Bronchial epithelial cell (primary cell): ENCODE data around the gene STUB1. TPM values are rescaled to one million over a fixed set of nuclear protein-coding genes. Genes with fewer than 3 reads are reported as not detected.

Experiments
- DNase-seq: peaks from one replicate; pipeline ENCODE4 v3.0.0-alpha.2; 2010; ENCODE audit warnings: low read depth
- FAIRE-seq: peaks from 2 replicates; lab custom pipeline; 2011; peaks lifted over from hg19 to GRCh38; lab: Jason Lieb, UNC
- H3K27me3 ChIP-seq: 2 replicates; pipeline ENCODE4 v1.5.1; 2011; ENCODE audit warnings: low read length; ENCODE audit not compliant: control insufficient read depth, insufficient read depth
- H3K36me3 ChIP-seq: 2 replicates; pipeline ENCODE4 v1.5.1; 2011; ENCODE audit warnings: low read length; ENCODE audit not compliant: control insufficient read depth, insufficient read depth
- H3K4me3 ChIP-seq: 2 replicates; pipeline ENCODE4 v1.5.1; 2011; ENCODE audit warnings: mild to moderate bottlenecking, low read depth, low read length, control low read depth
- CTCF ChIP-seq: IDR thresholded peaks from 2 replicates; pipeline ENCODE4 v1.5.1; 2011; ENCODE audit warnings: mild to moderate bottlenecking, moderate library complexity, low read length, control low read depth, inconsistent platforms; ENCODE audit not compliant: insufficient read depth, severe bottlenecking
- total RNA-seq: library from RNA; depleted of rRNA; stranded (reverse); fragments of >200 nt; gene quantifications from 2 replicates; pipeline ENCODE4 v1.2.1, GENCODE V29; 2014

STUB1 gene
- total RNA-seq, 1 donor from 2014 or later, result 204 TPM

DNA sequence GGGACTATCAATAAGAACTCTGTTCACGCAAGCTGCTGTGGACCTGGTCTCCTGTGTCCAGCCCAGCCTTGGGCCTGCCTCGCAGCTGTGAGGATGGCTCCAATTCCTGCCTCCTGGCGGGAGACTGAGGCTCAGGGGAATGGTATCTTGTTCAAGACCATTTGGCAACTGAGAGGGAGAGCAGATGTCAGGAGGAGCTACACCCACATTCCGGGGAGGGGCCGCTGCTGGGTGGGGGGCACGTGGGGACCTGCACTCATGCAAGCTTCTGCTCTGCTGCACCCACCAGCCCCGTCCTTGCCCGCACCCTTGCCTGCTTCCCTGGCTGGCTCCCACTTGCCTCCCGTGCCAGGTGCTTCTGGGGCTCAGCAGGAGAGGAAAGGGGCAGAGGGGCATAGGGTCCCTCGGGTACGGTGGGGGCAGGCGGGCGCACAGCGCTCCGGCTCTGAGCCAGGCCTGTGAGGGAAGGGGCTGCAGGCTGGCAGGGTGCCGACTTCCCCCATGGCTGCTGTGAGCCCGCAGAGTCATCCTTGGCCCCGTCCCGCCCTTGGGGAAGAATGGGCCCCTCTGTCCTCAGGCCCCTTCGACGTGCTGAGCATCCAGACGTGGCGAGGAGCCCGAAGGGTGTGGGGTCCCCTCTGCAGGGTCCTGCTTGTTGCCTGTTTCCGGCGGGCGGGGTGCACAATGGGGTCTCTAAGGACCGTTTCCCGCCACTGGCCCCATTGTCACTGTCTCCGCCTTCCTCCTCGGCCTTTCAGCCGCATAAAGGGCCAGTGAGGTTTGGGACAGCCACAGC lies 37.4 kb downstream of the STUB1 start:
- Histone ChIP-seq H3K36me3 (peaks cover 1% of the 10 kb centered on the region), H3K4me3 (no peak overlapping the region), H3K27me3 (no peaks in the 10 kb centered on the region)
- no peak for TF ChIP-seq CTCF
- DNase-seq (no peak), FAIRE-seq (no peak)

DNA sequence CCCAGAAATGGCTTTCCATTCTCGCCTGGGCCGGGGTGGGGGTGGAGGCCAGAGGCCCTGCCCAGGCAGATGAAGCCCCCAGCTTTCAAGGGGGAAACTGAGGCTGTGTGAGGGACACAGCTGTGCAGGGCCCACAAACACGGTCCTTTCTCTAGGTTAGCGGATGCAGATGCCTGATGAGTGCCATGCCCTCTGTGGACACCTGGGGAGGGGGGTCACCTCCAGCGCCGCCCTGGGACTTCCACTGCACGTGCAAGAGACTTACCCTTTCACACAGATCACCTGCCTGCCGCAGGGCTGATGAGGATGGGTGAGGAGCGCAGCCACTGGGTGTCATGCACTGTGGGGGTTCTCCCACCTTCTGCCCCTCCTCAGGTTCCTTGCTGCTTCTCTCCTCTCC lies 38.2 kb downstream of the STUB1 start:
- FAIRE-seq (no peak), DNase-seq (no peak)
- Histone ChIP-seq H3K4me3 (no peak overlapping the region), H3K36me3 (peaks cover 2% of the 10 kb centered on the region), H3K27me3 (no peaks in the 10 kb centered on the region)
- no peak for TF ChIP-seq CTCF

DNA sequence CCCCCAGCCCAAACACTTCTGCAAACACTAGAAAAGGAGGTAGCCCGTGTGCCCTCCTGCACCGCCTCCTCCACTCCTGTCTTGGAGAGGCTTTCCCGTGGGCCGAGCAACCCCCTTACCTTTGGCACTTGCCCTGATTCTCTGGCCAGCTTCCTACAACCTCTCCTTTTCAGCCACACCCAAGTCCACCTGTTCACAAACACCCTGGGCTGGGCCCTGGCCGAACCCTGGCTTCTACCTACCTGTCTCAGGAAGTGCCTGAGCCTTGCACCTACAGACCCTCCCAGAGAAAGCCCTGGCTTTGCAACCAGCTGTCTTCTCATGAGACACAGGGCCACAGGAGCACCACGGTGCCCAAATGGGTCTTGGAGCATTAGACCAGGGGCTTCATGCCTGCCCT lies 38.7 kb downstream of the STUB1 start:
- no peak overlapping the region for H3K4me3 ChIP-seq
- no peak for FAIRE-seq
- no peaks in the 10 kb centered on the region for H3K27me3 ChIP-seq
- DNase-seq, result no peak
- TF ChIP-seq CTCF, result no peak
- H3K36me3 ChIP-seq, result peaks cover 2% of the 10 kb centered on the region

DNA sequence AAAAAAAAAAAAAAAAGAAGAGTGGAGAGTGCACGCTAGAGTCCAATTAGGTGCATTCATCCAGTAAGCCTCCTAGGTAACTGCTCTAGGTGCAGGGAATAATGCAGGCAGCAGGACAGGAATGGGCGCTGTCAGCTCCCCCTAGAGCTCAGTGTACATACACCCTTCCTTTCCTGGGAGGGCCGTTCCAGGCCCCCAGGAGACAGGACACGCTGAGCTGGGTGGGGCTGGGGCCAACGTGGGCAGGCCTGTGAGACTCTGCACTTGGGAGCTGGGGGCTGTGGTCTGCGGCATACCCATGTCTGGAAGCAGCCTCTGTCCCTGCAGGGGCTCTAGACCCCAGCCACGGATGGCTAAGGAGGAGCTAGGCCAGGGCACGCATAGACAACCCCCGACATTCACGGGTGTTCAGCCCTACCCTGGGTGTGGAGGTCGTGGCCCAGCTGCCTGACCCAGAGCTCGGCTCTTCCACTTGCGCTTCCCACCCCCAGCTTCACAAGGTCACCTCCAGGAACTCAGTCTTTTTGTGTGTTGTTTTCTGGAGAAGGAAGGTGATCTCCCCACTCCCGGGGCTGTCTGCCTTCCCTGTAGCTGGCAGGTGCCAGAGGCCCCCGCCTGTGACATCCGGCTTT lies 39.7 kb downstream of the STUB1 start:
- peak overlapping the region; percentile 87 for H3K4me3 ChIP-seq
- no peak for FAIRE-seq
- DNase-seq, result peak; percentile 41
- H3K36me3 ChIP-seq, result peaks cover 2% of the 10 kb centered on the region
- TF ChIP-seq CTCF, result peak; percentile 57
- no peaks in the 10 kb centered on the region for H3K27me3 ChIP-seq

DNA sequence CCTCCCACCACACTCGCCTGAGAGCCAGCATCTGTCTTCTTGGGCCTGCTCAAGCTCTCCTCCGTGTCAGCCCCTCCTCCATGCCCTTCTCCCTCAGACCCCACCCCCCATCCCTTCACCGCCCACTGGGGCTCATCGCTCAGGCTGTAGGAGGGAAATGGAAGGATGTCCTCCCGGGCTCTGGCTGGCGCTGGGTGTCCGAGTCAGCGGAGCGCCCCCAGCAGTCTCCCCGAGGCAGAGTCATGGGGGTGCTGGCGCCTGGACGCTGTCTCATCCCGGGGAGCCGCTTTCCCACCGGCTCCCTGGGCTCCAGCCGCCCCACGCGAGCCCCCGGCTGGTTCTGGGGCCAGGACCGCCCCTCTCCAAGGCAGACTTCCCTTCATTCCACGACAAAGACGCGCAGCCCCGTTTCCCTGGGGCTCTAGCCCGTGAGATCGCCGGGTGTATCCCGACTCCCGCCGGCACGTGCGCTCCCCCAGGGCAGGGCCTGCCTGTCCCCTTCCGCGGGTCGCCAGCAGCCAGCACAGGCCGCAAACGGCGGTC lies 40.3 kb downstream of the STUB1 start:
- FAIRE-seq (no peak), DNase-seq (no peak)
- Histone ChIP-seq H3K27me3 (no peaks in the 10 kb centered on the region), H3K36me3 (peaks cover 2% of the 10 kb centered on the region), H3K4me3 (peak overlapping the region; percentile 87)
- TF ChIP-seq CTCF, result peak; percentile 21
